ENCODE measurements around the gene CACNA1D.

CACNA1D gene

GRCh38 chr3:53581671-53582070 lies 87.3 kb downstream of the CACNA1D start:
- peak; percentile 18 for DNase-seq

DNA sequence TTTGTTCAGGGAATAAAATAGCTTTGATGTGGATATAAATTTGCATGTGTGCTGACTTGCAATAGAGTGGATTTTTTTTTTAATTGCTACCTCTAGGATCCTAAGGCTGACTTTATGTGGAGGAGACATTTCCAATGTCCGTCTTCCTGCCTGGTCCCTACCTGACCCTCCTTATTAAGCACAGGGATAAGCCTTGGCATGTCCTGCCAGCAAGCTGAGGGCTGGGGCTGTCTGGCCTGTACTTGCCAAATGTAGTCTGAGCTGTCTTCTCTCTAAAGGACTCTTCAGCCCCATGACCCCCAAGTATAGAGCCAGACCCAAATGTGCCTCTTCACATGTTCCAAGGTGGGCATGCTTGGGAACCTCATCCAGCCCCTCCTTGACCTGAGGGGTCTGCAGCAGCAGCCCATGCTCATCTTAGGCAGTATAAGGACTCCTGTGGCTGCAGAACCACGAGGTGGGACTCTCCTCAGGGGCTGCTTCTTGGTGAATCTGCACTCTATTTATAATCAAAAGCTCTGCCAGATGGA lies 88.8 kb downstream of the CACNA1D start:
- DNase-seq = no peak

DNA sequence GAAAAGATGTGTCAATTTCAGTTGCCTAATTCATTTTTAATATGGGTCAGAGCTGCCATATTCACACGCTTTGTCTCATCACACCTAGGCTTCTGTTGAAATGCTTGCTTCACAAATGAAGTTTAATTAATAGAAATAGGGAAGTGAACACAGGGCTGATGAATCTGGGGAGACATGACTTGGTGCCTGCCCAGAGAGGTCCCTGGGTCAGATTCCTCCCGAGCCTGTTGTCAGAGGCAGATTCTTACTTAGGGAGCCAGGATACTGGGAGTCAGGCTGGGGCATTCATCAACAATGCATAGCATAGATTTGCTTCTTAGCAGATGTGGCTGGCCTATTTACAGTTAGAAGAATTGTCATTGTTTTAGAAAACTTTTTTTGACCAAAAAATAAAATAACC lies 90.6 kb downstream of the CACNA1D start:
- no peak for DNase-seq

GRCh38 chr3:53585627-53586026 lies 91.2 kb downstream of the CACNA1D start:
- DNase-seq = no peak

DNA sequence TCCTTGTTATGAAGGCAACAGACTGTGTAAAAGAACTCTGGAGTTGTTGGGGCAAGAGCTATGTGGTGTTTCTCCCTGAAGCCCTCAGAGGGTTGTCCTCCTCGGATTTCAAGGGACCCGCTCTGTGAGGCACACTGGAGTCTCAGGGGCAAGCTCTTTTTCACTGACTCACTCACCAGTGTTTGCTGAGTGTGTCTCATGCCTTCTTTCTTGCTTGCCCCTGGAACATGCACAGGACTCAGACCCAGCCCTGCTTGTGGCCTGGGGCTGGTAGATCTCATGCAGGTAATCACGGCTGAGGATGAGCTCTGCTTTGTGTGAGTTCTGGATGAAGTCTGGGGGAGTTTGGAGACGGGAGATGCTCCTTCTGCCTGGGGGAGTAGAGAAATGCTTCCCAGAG lies 93.7 kb downstream of the CACNA1D start:
- no peak for DNase-seq

DNA sequence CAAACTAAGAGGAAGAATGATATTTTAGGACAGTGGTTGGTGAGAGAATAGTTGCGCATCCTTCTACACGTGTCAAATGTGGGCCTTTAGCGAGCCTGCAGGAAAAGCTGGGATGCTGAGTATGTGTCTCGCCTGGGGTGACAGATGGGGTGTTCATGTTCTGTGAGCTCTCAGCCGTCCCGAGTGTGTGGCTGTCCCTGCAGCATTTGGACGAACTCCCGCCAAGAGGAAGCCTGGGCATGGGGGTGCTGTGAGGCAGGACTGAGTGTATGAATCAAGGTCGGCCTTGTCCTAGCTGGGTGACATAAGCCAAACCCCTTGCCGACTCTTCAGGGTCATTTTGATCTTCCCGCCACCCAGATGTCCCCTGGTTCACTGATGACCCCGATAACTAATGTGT lies 94.8 kb downstream of the CACNA1D start:
- DNase-seq = no peak

- no peak for DNase-seq
Observed at GRCh38 chr3:53589806-53590205, 95.4 kb downstream of the CACNA1D start.

DNA sequence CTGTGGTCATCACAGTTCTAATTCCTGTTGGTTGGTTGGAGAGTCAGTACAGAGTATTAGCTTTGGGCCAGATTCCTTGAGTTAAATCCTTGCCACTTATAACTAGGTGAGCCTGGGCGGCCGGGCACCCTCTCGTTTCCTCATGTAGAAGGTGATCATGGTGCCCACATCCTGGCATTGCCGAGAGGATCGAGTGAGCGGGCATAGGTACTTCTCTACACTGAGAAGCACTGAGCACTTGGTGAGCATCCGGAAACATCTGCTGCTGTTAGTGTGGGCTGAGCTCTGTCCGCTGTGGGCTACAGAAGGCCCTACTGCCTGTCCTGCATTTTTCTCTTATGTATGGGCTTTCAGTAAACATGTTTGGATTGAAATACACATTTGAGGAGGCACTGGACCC lies 96.2 kb downstream of the CACNA1D start:
- no peak for DNase-seq

- DNase-seq = no peak
Observed at GRCh38 chr3:53591646-53592045, 97.2 kb downstream of the CACNA1D start.

DNA sequence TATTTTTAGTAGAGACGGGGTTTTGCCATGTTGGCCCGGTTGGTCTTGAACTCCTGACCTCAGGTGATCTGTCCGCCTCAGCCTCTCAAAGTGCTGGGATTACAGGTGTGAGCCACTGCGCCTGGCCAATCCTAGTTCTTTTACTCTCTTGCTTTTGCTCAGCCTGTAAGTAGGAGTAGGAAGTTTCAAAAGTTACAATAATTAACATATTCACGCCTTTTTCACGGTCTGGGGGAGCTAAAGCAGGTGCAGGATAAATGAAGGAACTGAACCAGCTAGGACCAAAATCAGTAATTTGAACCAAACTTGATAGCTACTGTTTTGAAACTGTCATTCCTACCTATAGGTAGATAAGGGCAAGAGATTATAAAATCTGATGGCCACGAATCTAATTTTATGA lies 98.5 kb downstream of the CACNA1D start:
- DNase-seq = no peak

- DNase-seq = no peak
Observed at GRCh38 chr3:53593611-53594010, 99.2 kb downstream of the CACNA1D start.

- DNase-seq = no peak
Observed at GRCh38 chr3:53594276-53594675, 99.9 kb downstream of the CACNA1D start.

- no peak for DNase-seq
Observed at GRCh38 chr3:53595660-53596059, 101.2 kb downstream of the CACNA1D start.

- no peak for DNase-seq
Observed at GRCh38 chr3:53597136-53597915, 102.9 kb downstream of the CACNA1D start.

- no peak for DNase-seq
Observed at GRCh38 chr3:53599771-53600170, 105.4 kb downstream of the CACNA1D start.

- no peak for DNase-seq
Observed at GRCh38 chr3:53602866-53603265, 108.5 kb downstream of the CACNA1D start.

GRCh38 chr3:53604232-53604631 lies 109.8 kb downstream of the CACNA1D start:
- no peak for DNase-seq

DNA sequence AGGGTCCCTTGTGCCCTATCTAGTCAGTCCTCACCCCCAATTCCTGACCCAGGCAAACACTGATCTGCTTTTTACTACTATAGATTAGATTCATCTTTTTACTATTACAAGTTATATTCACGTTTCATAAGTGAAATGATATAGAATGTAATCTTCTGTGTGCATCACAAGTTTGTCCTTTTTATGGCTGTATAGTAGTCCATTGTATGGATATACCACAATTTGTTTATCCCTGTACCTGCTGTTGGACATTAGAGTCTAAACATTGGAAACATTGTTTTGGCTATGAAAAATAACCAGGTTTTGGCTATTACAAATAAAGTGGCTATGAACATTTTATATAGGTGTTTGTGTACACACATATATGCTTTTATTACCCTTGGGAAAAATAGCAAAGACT lies 112.4 kb downstream of the CACNA1D start:
- no peak for DNase-seq

DNA sequence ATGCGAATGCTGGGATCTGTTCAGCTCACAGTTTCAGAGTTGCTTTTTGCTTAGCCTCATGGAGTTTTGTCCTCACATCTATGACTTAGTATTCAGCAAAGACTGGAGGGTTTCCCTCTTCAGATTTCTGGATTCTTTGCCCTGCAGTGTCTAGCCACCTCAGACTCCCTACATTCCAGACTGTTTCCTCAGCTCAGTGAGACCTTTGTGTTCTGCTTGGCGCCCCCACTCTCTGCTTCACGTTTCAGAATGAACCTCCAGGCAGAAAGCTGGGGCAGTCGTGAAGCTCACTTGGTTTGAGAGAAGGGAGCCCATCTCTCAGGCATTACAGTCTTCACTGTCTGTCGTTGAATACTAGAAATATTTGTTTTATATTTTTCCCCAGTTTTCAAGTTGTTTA lies 118.1 kb downstream of the CACNA1D start:
- no peak for DNase-seq

GRCh38 chr3:53613125-53613524 lies 118.7 kb downstream of the CACNA1D start:
- DNase-seq = no peak

DNA sequence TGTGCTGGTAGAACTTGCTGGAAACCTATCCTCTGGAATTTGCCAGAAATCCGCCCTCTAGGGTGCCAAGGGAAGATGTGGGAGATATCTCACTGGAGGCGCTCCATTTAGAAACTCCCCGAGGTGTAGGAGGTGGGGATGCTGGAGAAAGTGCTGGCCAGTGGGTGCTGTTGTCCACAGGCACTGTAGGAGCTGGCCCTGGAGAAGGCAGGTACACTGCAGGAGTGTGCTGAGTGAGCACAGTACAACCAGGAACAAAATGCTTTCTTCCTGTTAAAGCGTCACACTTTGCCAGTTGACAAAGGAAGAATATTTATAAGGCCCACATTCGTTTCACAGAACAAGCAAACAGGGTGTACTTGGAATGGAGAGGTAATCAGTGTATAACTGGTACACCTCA lies 119.9 kb downstream of the CACNA1D start:
- no peak for DNase-seq

GRCh38 chr3:53616321-53616720 lies 121.9 kb downstream of the CACNA1D start:
- DNase-seq = no peak

DNA sequence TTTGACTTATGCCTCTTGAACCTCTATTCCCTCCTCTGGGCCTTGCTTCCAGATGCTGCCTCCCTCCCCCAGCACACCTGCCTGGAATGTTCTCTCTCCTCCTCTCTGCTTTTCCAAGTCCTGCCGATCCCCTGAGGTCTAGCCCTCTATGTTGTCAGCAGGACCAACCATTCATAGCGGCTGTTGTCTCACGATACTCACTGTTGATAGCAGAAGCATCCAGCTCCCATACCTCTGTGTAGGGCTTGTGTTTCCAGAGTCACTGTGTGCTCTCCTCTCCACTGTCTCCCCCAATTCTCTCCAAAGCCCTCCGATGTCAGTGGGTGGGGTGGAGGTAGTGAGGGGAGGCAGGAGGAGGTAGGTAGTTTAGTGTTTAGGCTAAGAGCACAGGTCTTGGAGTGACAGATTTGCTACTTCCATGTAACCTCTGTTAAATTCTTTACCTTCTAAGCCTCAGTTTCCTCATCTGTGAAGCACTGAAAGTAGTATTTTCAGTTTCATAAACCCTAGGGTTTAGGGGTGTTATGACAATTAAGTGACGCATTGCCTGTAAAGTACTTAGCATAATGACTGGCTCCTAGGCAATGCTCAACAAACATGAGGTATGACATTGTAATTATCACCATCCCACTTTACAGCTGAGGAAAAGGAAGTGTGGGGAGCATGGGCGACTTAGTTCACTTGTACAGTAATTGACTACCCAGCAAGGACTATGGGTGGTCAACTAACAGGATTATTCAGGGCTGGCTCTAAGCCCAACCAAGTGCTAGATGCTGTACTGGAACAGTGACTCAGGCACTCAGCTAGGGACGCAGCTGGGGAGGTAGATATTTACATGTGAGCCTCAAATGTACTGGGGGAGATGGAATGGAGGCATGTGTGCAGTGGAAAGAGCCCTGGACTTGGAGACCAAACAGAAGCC lies 122.8 kb downstream of the CACNA1D start:
- DNase-seq = no peak

Data from fibroblast of skin of scalp (primary cell).